Activated T-cell treated with anti-CD3 and anti-CD28 coated beads, Interleukin-2, amount 50 U/mL, for 24 hours (primary cell): ENCODE data around the gene CBLB.
"Not testable (repeated sequence)": the region's sequence is repeated elsewhere in the genome, so short reads cannot be mapped to it uniquely, and the experiment has no call there.

Source experiments
- DNase-seq: peaks from one replicate; pipeline ENCODE4 v3.0.0-alpha.2; 2020
- H3K27ac Mint-ChIP-seq: 2 replicates; pipeline ENCODE4 v1.8.0; 2020; ENCODE audit warnings: mild to moderate bottlenecking, mixed read lengths
- H3K27me3 Mint-ChIP-seq: 2 replicates; pipeline ENCODE4 v1.8.0; 2020; ENCODE audit warnings: mixed read lengths
- H3K36me3 Mint-ChIP-seq: 2 replicates; pipeline ENCODE4 v1.8.0; 2020; ENCODE audit warnings: low read depth, mixed read lengths
- H3K4me1 Mint-ChIP-seq: 2 replicates; pipeline ENCODE4 v1.8.0; 2020; ENCODE audit warnings: low read depth, mixed read lengths
- H3K4me3 Mint-ChIP-seq: 2 replicates; pipeline ENCODE4 v1.8.0; 2020; ENCODE audit warnings: mild to moderate bottlenecking, moderate library complexity, mixed read lengths
- H3K9me3 Mint-ChIP-seq: 2 replicates; pipeline ENCODE4 v1.8.0; 2020; ENCODE audit warnings: mixed read lengths

CBLB gene

GRCh38 chr3:105765308-105765639, 103.5 kb downstream of the CBLB start:
- Mint-ChIP-seq H3K27ac (peak overlapping the region; percentile 37), H3K9me3 (peaks cover 25% of the 10 kb centered on the region), H3K36me3 (peaks cover 92% of the 10 kb centered on the region), H3K27me3 (no peaks in the 10 kb centered on the region), H3K4me1 (peaks cover 82% of the 10 kb centered on the region), H3K4me3 (no peak overlapping the region)
- no peak for DNase-seq

- Mint-ChIP-seq H3K4me1 (peaks cover 77% of the 10 kb centered on the region), H3K4me3 (peak overlapping the region; percentile 6), H3K36me3 (peaks cover 90% of the 10 kb centered on the region), H3K27me3 (no peaks in the 10 kb centered on the region), H3K9me3 (peaks cover 27% of the 10 kb centered on the region), H3K27ac (peak overlapping the region; percentile 37)
- DNase-seq: no peak
Observed at GRCh38 chr3:105764378-105765307, 104.2 kb downstream of the CBLB start.

- H3K4me1 Mint-ChIP-seq: peaks cover 73% of the 10 kb centered on the region
- H3K27ac Mint-ChIP-seq: peak overlapping the region; percentile 58
- no peaks in the 10 kb centered on the region for H3K27me3 Mint-ChIP-seq
- H3K9me3 Mint-ChIP-seq: peaks cover 27% of the 10 kb centered on the region
- H3K36me3 Mint-ChIP-seq: peaks cover 90% of the 10 kb centered on the region
- H3K4me3 Mint-ChIP-seq: no peak overlapping the region
- no peak for DNase-seq
Observed at GRCh38 chr3:105763659-105764036, 105.2 kb downstream of the CBLB start.

- no peak for DNase-seq
- H3K36me3 Mint-ChIP-seq: peaks cover 90% of the 10 kb centered on the region
- no peak overlapping the region for H3K4me3 Mint-ChIP-seq
- no peaks in the 10 kb centered on the region for H3K27me3 Mint-ChIP-seq
- peaks cover 30% of the 10 kb centered on the region for H3K9me3 Mint-ChIP-seq
- peaks cover 71% of the 10 kb centered on the region for H3K4me1 Mint-ChIP-seq
- H3K27ac Mint-ChIP-seq: peak overlapping the region; percentile 61
Observed at GRCh38 chr3:105762749-105763658, 105.8 kb downstream of the CBLB start.

GRCh38 chr3:105762214-105762613, 106.6 kb downstream of the CBLB start:
- peaks cover 93% of the 10 kb centered on the region for H3K36me3 Mint-ChIP-seq
- not testable (repeated sequence) for H3K4me3 Mint-ChIP-seq

GRCh38 chr3:105759442-105760078, 109.3 kb downstream of the CBLB start:
- no peak for DNase-seq
- H3K4me1 Mint-ChIP-seq: peaks cover 68% of the 10 kb centered on the region

More at GRCh38 chr3:105762214-105762613, 106.6 kb downstream of the CBLB start:
- DNase-seq, H3K27me3 Mint-ChIP-seq: not testable (repeated sequence)
- Mint-ChIP-seq H3K4me1 (peaks cover 72% of the 10 kb centered on the region), H3K27ac (peak overlapping the region; percentile 61), H3K9me3 (peaks cover 33% of the 10 kb centered on the region)

GRCh38 chr3:105758451-105758850, 110.4 kb downstream of the CBLB start:
- Mint-ChIP-seq H3K9me3 (peaks cover 32% of the 10 kb centered on the region), H3K4me1 (peaks cover 67% of the 10 kb centered on the region), H3K4me3 (no peak overlapping the region), H3K27me3 (no peaks in the 10 kb centered on the region), H3K27ac (peak overlapping the region; percentile 59), H3K36me3 (peaks cover 88% of the 10 kb centered on the region)
- DNase-seq: no peak

More at GRCh38 chr3:105759442-105760078, 109.3 kb downstream of the CBLB start:
- H3K4me3 Mint-ChIP-seq: no peak overlapping the region
- peak overlapping the region; percentile 55 for H3K27ac Mint-ChIP-seq
- no peaks in the 10 kb centered on the region for H3K27me3 Mint-ChIP-seq
- H3K9me3 Mint-ChIP-seq: peaks cover 37% of the 10 kb centered on the region
- H3K36me3 Mint-ChIP-seq: peaks cover 91% of the 10 kb centered on the region

GRCh38 chr3:105755121-105755886, 113.5 kb downstream of the CBLB start:
- H3K36me3 Mint-ChIP-seq: peaks cover 71% of the 10 kb centered on the region
- H3K4me3 Mint-ChIP-seq: no peak overlapping the region
- peak overlapping the region; percentile 86 for H3K27ac Mint-ChIP-seq
- no peak for DNase-seq
- peaks cover 17% of the 10 kb centered on the region for H3K9me3 Mint-ChIP-seq
- peaks cover 78% of the 10 kb centered on the region for H3K4me1 Mint-ChIP-seq
- no peaks in the 10 kb centered on the region for H3K27me3 Mint-ChIP-seq

- H3K4me1 Mint-ChIP-seq: peaks cover 85% of the 10 kb centered on the region
- peaks cover 67% of the 10 kb centered on the region for H3K36me3 Mint-ChIP-seq
Observed at GRCh38 chr3:105752791-105753415, 115.9 kb downstream of the CBLB start.

GRCh38 chr3:105747696-105748095, 121.1 kb downstream of the CBLB start:
- no peak for DNase-seq
- Mint-ChIP-seq H3K27ac (peak overlapping the region; percentile 89), H3K36me3 (peaks cover 76% of the 10 kb centered on the region), H3K27me3 (no peaks in the 10 kb centered on the region), H3K9me3 (no peaks in the 10 kb centered on the region), H3K4me3 (no peak overlapping the region), H3K4me1 (peaks cover 85% of the 10 kb centered on the region)

More at GRCh38 chr3:105752791-105753415, 115.9 kb downstream of the CBLB start:
- no peaks in the 10 kb centered on the region for H3K27me3 Mint-ChIP-seq
- peak overlapping the region; percentile 93 for H3K27ac Mint-ChIP-seq
- peak overlapping the region; percentile 62 for H3K4me3 Mint-ChIP-seq
- H3K9me3 Mint-ChIP-seq: peaks cover 6% of the 10 kb centered on the region
- no peak for DNase-seq

GRCh38 chr3:105747060-105747541, 121.7 kb downstream of the CBLB start:
- no peak for DNase-seq
- peaks cover 75% of the 10 kb centered on the region for H3K36me3 Mint-ChIP-seq
- H3K4me1 Mint-ChIP-seq: peaks cover 79% of the 10 kb centered on the region
- H3K27ac Mint-ChIP-seq: peak overlapping the region; percentile 89
- H3K27me3 Mint-ChIP-seq: no peaks in the 10 kb centered on the region
- no peaks in the 10 kb centered on the region for H3K9me3 Mint-ChIP-seq
- H3K4me3 Mint-ChIP-seq: peak overlapping the region; percentile 47

GRCh38 chr3:105746231-105746996, 122.4 kb downstream of the CBLB start:
- Mint-ChIP-seq H3K27me3 (no peaks in the 10 kb centered on the region), H3K4me3 (peak overlapping the region; percentile 47), H3K27ac (peak overlapping the region; percentile 89), H3K36me3 (peaks cover 82% of the 10 kb centered on the region), H3K4me1 (peaks cover 79% of the 10 kb centered on the region), H3K9me3 (peaks cover 4% of the 10 kb centered on the region)
- no peak for DNase-seq
